HFF-Myc (cell line): ENCODE data around the gene WNT6.

Experiments
- DNase-seq: peaks from one replicate; pipeline ENCODE4 v3.0.0-alpha.2; 2011; ENCODE audit warnings: low read depth; ENCODE audit errors: extremely low read depth
- H3K4me3 ChIP-seq: replicated peaks from 2 replicates; pipeline ENCODE4 v1.5.1; 2011; ENCODE audit warnings: low read depth, mild to moderate bottlenecking, control low read depth, low read length
- CTCF ChIP-seq: IDR thresholded peaks from 2 replicates; pipeline ENCODE4 v1.5.1; 2012; ENCODE audit warnings: mild to moderate bottlenecking, low read depth, low read length, control low read depth; ENCODE audit errors: missing control alignments

Gene WNT6

GRCh38 chr2:218828477-218828778 lies 31.2 kb upstream of the WNT6 start:
- no peak overlapping the region for H3K4me3 ChIP-seq
- no peak for DNase-seq
- no peak for TF ChIP-seq CTCF

GRCh38 chr2:218829868-218830451 lies 29.6 kb upstream of the WNT6 start:
- TF ChIP-seq CTCF = no peak
- DNase-seq = no peak
- H3K4me3 ChIP-seq = no peak overlapping the region

DNA sequence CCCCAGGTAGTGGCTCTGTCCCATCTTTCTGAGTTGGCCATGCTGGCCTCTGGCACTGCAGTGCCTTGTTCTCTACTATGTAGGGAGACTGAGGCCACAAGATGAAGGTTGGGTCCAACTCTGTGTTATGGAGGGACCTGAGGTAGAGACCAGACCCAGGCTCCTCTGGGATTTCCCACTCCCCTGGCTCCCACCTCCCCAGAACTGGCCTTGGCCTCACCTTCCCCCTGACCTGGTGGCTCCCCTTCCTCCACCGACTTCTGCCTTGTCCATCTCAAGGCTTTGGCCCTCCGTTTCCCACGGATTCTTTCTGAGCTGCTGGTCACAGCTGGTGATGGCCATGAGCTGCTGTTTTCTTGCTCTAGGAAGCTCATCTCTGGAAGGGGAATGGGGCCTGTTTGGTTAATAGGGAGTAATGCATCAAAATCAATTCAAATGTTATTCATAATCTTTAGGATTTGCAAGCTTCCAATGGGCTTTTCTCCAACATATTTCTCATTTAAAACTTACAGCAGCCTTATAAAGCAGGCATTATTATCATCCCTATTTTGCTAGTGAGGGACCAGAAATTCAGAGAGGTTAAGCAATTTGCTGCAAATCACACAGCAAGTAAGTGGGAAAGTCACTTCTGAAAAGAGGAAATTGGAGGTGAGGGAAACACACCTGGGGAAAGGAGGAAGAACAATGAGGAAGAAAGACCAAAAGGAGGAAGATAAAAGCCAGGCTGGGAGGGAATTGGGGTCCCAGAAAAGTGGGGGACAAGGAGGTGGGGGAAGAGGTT lies 28.9 kb upstream of the WNT6 start:
- no peak for TF ChIP-seq CTCF
- no peak for DNase-seq

GRCh38 chr2:218831378-218831990 lies 28.1 kb upstream of the WNT6 start, which contains the start of gene PRKAG3:
Gene PRKAG3, minus strand, starts transcription at chr2:218831803.
- H3K4me3 ChIP-seq = no peak within 1 kb of the TSS
- TF ChIP-seq CTCF = no peak
- DNase-seq = no peak

More for the DNA sequence above, 28.9 kb upstream of the WNT6 start:
- no peak overlapping the region for H3K4me3 ChIP-seq

DNA sequence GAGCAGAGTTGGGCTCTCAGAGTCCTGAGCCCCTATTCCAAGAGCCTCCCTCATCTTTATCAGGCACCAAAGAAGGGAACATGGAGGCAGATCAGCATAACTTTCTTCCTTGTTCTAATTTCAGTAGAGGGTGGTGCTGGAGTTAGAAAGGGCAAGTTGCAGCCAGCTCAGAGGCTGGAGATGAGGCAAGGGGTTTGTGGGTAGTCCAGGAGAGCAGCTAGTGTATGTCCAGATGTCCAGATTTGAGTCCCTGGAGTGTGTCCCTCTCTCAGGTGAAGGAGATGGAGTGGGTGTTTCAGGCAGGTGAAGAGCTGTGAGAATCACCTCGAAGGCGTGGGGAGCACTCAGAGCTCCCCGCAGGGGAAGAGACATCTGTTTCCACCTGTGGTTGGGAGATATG lies 27.5 kb upstream of the WNT6 start:
- no peak for TF ChIP-seq CTCF
- DNase-seq = no peak
- no peak overlapping the region for H3K4me3 ChIP-seq

DNA sequence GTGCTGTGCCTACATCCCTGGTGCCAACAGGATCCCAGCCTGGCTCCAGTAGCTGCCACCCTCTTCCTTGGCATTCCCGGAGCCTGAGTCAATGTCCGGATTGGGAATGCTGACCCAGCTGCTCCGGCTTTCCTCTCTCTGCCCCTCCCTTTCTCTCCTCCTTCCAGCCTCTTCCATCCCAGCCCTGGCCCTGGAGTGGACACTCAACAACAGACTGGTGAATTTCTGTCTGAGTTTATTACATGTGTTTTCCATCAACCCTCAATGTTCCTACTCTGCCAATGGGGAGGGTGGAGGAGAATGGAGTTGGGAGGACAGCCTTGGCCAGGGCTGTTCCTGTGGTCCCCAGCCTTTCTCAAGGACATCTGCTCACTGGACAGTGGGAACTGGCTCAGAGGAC lies 27.1 kb upstream of the WNT6 start:
- no peak for TF ChIP-seq CTCF
- no peak for DNase-seq
- H3K4me3 ChIP-seq = no peak overlapping the region
